Peyer's patch (tissue), 4 donors: ENCODE data around the gene TMUB1. TPM values are rescaled to one million over a fixed set of nuclear protein-coding genes. Genes with fewer than 3 reads are reported as not detected.

Experiments used
- DNase-seq, 3 donors: peaks; one replicate each; pipeline ENCODE4 v3.0.0-alpha.2; 2017 to 2019
- H3K27ac ChIP-seq, 4 donors: fragments of 200-600 bp; sonication (generic); one replicate each; pipeline ENCODE4 v1.5.1; 2016 to 2019
- H3K27me3 ChIP-seq, 2 donors: fragments of 200-600 bp; sonication (generic); one replicate each; pipeline ENCODE4 v1.5.1; 2019
- H3K36me3 ChIP-seq, 3 donors: fragments of 200-600 bp; sonication (generic); one replicate each; pipeline ENCODE4 v1.5.1; 2016 to 2019
- H3K4me1 ChIP-seq, 4 donors: fragments of 200-600 bp; sonication (generic); one replicate each; pipeline ENCODE4 v1.5.1; 2016 to 2019
- H3K4me3 ChIP-seq, 4 donors: fragments of 200-600 bp; sonication (generic); 1 replicate in 3 of 4; 2 replicates in 1 of 4; pipeline ENCODE4 v1.5.1; 2016 to 2019; ENCODE audit warnings: mild to moderate bottlenecking in 1 of 4
- H3K9me3 ChIP-seq, 4 donors: fragments of 200-600 bp; sonication (generic); one replicate each; pipeline ENCODE4 v1.5.1; 2016 to 2019; ENCODE audit warnings: mild to moderate bottlenecking in 1 of 4
- POLR2A ChIP-seq, 2 donors: fragments of 450-650 bp; IDR thresholded peaks; one replicate each; pipeline ENCODE4 v1.5.1; 2017; ENCODE audit warnings: antibody characterized with exemption in 2 of 2, mild to moderate bottlenecking in 2 of 2, moderate library complexity in 2 of 2
- total RNA-seq, 4 donors: library from RNA; depleted of rRNA; stranded (reverse); fragments of >200 nt; gene quantifications; one replicate each; pipeline ENCODE4 v1.1.0, GENCODE V29; 2016
- TF ChIP-seq, protein P1 (sequence below), 6 experiments: fragments of 450-650 bp in 4 of 6; fragments of 200-600 bp in 2 of 6; sonication (generic) in 1 of 6; IDR thresholded peaks; one replicate each; pipeline ENCODE4 v1.5.1; 2017 to 2019; ENCODE audit warnings: antibody characterized with exemption in 6 of 6, mild to moderate bottlenecking in 3 of 6, moderate library complexity in 1 of 6

The TMUB1 gene
- total RNA-seq, 4 donors from 2014 or later, result 38.0 to 113 (median 100) TPM

DNA sequence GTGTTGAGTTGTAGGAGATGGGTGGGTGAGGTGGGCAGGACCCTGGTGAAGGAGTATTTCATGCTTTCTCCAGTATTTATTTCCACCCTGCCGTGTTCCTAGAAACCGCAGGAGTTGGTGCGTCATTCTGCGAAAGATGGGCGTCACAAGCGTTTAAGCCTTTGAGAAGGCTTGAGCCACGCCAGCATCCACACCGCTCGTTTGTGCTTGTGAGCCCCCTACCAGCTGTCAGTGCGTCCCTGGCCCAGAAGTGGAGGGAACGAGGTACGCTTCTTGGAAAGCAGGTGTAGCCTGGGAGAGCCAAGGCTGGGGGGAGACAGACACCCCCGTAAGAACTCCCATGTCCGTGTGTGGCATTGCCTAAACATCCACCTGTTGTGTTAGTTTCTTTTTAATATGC, 8.7 kb upstream of the TMUB1 start:
- Histone ChIP-seq H3K36me3 (peaks cover 0 to 5% (median 0%) of the 10 kb centered on the region in 3 donors), H3K4me1 (peaks cover 0 to 42% (median 10%) of the 10 kb centered on the region in 4 donors), H3K9me3 (no peaks in the 10 kb centered on the region), H3K4me3 (no peak overlapping the region), H3K27me3 (no peaks in the 10 kb centered on the region), H3K27ac (peak overlapping the region in 1 of 4 donors; percentile 39)
- DNase-seq, result no peak
- no peak for TF ChIP-seq POLR2A (IDR thresholded peaks at IDR 0.05)
- TF ChIP-seq, protein P1, sequence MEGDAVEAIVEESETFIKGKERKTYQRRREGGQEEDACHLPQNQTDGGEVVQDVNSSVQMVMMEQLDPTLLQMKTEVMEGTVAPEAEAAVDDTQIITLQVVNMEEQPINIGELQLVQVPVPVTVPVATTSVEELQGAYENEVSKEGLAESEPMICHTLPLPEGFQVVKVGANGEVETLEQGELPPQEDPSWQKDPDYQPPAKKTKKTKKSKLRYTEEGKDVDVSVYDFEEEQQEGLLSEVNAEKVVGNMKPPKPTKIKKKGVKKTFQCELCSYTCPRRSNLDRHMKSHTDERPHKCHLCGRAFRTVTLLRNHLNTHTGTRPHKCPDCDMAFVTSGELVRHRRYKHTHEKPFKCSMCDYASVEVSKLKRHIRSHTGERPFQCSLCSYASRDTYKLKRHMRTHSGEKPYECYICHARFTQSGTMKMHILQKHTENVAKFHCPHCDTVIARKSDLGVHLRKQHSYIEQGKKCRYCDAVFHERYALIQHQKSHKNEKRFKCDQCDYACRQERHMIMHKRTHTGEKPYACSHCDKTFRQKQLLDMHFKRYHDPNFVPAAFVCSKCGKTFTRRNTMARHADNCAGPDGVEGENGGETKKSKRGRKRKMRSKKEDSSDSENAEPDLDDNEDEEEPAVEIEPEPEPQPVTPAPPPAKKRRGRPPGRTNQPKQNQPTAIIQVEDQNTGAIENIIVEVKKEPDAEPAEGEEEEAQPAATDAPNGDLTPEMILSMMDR (IDR thresholded peaks at IDR 0.05), result no peak

DNA sequence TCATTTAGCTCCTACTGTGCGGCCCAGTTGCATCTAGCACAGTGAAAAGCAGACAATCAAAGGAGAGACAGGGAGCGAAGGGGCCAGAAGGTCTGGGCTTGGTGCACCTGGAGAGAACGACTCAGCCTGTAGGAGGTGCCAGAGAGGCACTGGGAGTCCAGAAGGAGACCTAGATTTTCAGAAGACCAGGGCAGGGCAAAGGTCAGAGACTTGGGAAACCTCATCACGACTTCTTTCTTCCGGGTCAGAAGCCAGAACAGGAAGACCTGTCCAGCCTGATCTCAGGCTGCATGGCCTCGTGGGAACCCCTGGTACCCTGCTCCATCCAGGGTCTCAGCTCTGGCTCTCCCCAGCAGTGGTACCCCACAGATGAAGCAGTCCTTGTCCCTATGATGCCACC, 8.1 kb upstream of the TMUB1 start:
- no peaks in the 10 kb centered on the region for H3K9me3 ChIP-seq
- DNase-seq, result peak in 2 of 3 donors; percentile 69 to 85
- peaks cover 0 to 42% (median 10%) of the 10 kb centered on the region in 4 donors for H3K4me1 ChIP-seq
- TF ChIP-seq POLR2A (IDR thresholded peaks at IDR 0.05), result no peak
- TF ChIP-seq, protein P1 (IDR thresholded peaks at IDR 0.05), result peak in 4 of 6 experiments; percentile 47 to 77 (median 66)
- H3K27me3 ChIP-seq, result no peaks in the 10 kb centered on the region
- H3K36me3 ChIP-seq, result peaks cover 0 to 5% (median 0%) of the 10 kb centered on the region in 3 donors
- H3K27ac ChIP-seq, result peak overlapping the region in 1 of 4 donors; percentile 39
- H3K4me3 ChIP-seq, result no peak overlapping the region

DNA sequence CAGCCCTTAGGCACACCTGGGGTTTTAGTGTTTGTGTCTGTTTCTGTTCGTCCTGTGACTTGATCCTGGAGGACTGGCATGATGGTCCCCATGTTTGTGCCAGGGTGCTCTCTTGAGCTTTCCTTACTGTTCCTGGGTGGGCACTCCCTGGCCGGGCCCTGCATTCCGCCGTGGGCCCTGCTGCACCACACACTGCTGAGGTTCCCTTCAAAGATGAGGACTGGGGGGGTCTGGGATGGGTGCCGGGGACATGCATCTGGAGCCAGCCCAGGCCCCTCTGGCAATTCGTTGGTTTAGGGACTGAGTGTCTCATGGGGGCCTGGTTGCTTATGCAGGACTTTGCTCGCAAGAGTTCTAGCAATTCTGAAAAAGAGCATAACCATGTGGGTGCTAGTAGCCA, 7.7 kb upstream of the TMUB1 start:
- TF ChIP-seq POLR2A (IDR thresholded peaks at IDR 0.05), result no peak
- H3K4me1 ChIP-seq, result peaks cover 0 to 42% (median 10%) of the 10 kb centered on the region in 4 donors
- H3K4me3 ChIP-seq, result no peak overlapping the region
- no peak for DNase-seq
- H3K36me3 ChIP-seq, result peaks cover 0 to 5% (median 0%) of the 10 kb centered on the region in 3 donors
- H3K9me3 ChIP-seq, result no peaks in the 10 kb centered on the region
- H3K27me3 ChIP-seq, result no peaks in the 10 kb centered on the region
- no peak overlapping the region for H3K27ac ChIP-seq

DNA sequence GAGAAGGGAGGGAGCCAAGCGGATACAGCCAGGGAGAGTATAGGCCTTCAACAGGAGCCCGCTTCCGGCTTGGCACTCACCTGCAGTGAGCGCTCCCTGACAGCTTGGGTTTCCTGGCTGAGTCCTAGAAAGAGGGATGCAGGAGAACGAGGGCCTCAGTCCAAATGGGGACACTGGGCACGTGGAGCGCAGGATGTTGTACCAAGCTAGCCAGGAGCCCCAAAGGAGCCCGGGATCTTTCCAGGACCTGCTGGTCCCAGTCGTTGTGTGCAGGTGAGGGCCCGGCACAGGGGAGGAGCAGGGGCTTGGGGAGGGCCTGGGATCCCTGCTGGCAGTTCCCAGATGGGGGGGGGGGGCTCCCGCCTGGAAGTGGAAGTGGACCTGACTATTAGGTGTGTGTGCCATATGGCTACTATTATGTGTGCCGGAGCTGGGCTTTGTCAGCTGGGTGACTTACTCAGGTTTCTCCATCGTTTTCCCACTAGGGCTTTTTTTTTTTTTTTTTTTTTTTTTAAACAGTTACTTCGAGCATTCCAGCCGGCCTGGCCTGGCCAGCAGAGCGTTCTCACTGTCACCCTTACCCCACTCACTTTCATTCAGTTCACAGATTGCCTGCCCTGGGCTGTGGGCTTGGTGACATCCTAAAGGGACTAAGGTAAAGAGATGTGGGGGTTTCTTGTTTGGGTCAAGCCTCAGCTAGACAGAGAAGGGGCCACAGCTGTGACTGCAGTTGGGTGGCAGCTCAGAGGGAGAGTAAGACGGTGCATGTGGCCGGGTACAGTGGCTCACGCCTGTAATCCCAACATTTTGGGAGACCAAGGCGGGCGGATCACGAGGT, 6.8 kb upstream of the TMUB1 start:
- DNase-seq, result no peak
- H3K4me1 ChIP-seq, result peaks cover 0 to 49% (median 10%) of the 10 kb centered on the region in 4 donors
- TF ChIP-seq, protein P1 (IDR thresholded peaks at IDR 0.05), result no peak
- TF ChIP-seq POLR2A (IDR thresholded peaks at IDR 0.05), result no peak
- no peaks in the 10 kb centered on the region for H3K9me3 ChIP-seq
- H3K4me3 ChIP-seq, result peak overlapping the region in 2 of 4 donors; percentile 94 to 97
- peaks cover 0 to 5% (median 0%) of the 10 kb centered on the region in 3 donors for H3K36me3 ChIP-seq
- no peaks in the 10 kb centered on the region for H3K27me3 ChIP-seq
- H3K27ac ChIP-seq, result peak overlapping the region; percentile 73 to 86 (median 78)

DNA sequence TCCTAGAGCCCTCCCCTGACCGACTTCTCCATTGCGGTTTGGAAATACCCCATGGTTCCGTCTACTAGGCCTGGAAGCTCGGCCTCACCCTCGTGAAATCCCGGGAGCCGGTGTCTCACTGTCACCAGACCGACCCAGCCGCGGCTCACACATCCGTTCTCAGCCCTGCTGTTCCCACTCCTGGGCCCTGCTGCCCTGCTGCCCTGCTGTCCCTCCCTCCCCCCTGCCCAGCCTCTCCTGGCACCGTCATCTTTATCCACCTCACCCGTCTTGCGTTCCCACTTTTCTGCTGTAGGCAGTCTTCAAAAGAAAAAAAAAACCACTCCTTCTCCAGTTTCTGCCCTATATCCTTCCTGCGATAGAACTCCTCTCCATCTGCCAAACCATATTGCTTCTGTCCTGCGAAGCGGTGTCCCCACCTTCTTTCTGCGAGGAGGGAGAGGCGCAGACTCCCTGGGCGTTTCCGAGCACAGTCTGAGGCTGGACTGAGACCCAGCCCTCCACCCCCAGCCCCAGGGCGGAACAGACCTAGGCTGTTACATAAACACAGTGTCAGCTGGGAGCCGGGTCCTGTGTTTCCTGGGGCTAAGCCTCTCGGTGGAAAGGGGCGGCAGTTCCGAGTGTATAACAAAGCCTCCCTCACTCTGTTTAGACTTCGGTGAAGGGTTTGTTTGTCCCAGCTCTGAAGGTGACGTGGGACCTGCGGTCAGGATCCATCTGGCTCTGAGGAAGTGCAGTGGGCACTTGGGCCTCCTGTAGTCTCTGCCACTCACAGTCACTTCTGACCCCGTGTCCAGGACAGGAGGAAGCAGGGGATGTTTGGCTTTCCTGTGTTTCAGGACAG, 5.8 kb upstream of the TMUB1 start:
- peaks cover 0 to 5% (median 0%) of the 10 kb centered on the region in 3 donors for H3K36me3 ChIP-seq
- H3K4me3 ChIP-seq, result peak overlapping the region in 2 of 4 donors; percentile 94 to 97
- DNase-seq, result peak in 1 of 3 donors; percentile 67
- peak overlapping the region; percentile 73 to 86 (median 78) for H3K27ac ChIP-seq
- no peaks in the 10 kb centered on the region for H3K9me3 ChIP-seq
- H3K27me3 ChIP-seq, result no peaks in the 10 kb centered on the region
- no peak for TF ChIP-seq POLR2A (IDR thresholded peaks at IDR 0.05)
- TF ChIP-seq, protein P1 (IDR thresholded peaks at IDR 0.05), result no peak
- H3K4me1 ChIP-seq, result peaks cover 0 to 49% (median 10%) of the 10 kb centered on the region in 4 donors
